Uterus (tissue), 4 donors: ENCODE data around the gene ST6GALNAC5. TPM values are rescaled to one million over a fixed set of nuclear protein-coding genes. Genes with fewer than 3 reads are reported as not detected.

ENCODE experiments used
- DNase-seq, 2 donors: peaks; one replicate each; pipeline ENCODE4 v3.0.0-alpha.2; 2019 to 2020
- H3K27ac ChIP-seq, 2 donors: fragments of 200-600 bp; sonication (generic); 1 replicate in 1 of 2; 2 replicates in 1 of 2; pipeline ENCODE4 v1.5.1; 2016 to 2018
- H3K27me3 ChIP-seq, 2 donors: fragments of 200-600 bp; sonication (generic); one replicate each; pipeline ENCODE4 v1.5.1; 2018 to 2019; ENCODE audit warnings: control low read depth in 1 of 2
- H3K36me3 ChIP-seq, 2 donors: fragments of 200-600 bp; sonication (generic); one replicate each; pipeline ENCODE4 v1.5.1; 2019; ENCODE audit warnings: control low read depth in 1 of 2
- H3K4me1 ChIP-seq, 2 donors: fragments of 200-600 bp; sonication (generic); one replicate each; pipeline ENCODE4 v1.5.1; 2018 to 2019; ENCODE audit warnings: control low read depth in 1 of 2
- H3K4me3 ChIP-seq, 2 donors: fragments of 200-600 bp; sonication (generic); 1 replicate in 1 of 2; 2 replicates in 1 of 2; pipeline ENCODE4 v1.5.1; 2018 to 2019; ENCODE audit warnings: mild to moderate bottlenecking in 1 of 2
- H3K9me3 ChIP-seq, 2 donors: fragments of 200-600 bp; sonication (generic); one replicate each; pipeline ENCODE4 v1.5.1; 2019; ENCODE audit warnings: control low read depth in 1 of 2
- CTCF ChIP-seq, 4 experiments: fragments of 200-600 bp in 2 of 4; fragments of 450-650 bp in 2 of 4; sonication (generic) in 2 of 4; IDR thresholded peaks; one replicate each; pipeline ENCODE4 v1.5.1; 2016 to 2019; ENCODE audit warnings: antibody characterized with exemption in 4 of 4, mild to moderate bottlenecking in 2 of 4, moderate library complexity in 1 of 4
- POLR2A ChIP-seq, 2 donors: fragments of 450-650 bp; IDR thresholded peaks; one replicate each; pipeline ENCODE4 v1.6.1; 2016; ENCODE audit warnings: antibody characterized with exemption in 2 of 2, mild to moderate bottlenecking in 1 of 2, moderate library complexity in 1 of 2
- intact Hi-C: fragments of 100-400 bp; cut with DNase I; formaldehyde crosslinking; loops from one replicate; pipeline ENCODE4 v1.15.1; 2023; ENCODE audit warnings: low total_unique reads
- total RNA-seq, 4 donors: library from RNA; depleted of rRNA in 3 of 4; stranded (reverse); fragments of >200 nt in 3 of 4; gene quantifications; one replicate each; pipeline versions ENCODE4 v1.1.0 to v1.2.4, GENCODE V29; 2014 to 2023
- donor health status: DM: yes; HTN: yes; CAD: no.

Gene ST6GALNAC5
- total RNA-seq, 4 donors from 2014 or later, result 1.4 to 6.4 TPM; not detected in 2

GRCh38 chr1:77057994-77058585 lies 190.8 kb downstream of the ST6GALNAC5 start:
- intact Hi-C loops, result no loop called here
- no peak overlapping the region for H3K4me3 ChIP-seq
- no peaks in the 10 kb centered on the region for H3K27me3 ChIP-seq
- no peaks in the 10 kb centered on the region for H3K9me3 ChIP-seq
- TF ChIP-seq POLR2A (IDR thresholded peaks at IDR 0.05) (no peak), CTCF (IDR thresholded peaks at IDR 0.05) (no peak)
- no peak overlapping the region for H3K27ac ChIP-seq
- no peaks in the 10 kb centered on the region for H3K4me1 ChIP-seq
- H3K36me3 ChIP-seq, result no peaks in the 10 kb centered on the region
- DNase-seq, result no peak

GRCh38 chr1:77060000-77060399 lies 192.7 kb downstream of the ST6GALNAC5 start:
- TF ChIP-seq POLR2A (IDR thresholded peaks at IDR 0.05) (no peak), CTCF (IDR thresholded peaks at IDR 0.05) (no peak)
- no peaks in the 10 kb centered on the region for H3K4me1 ChIP-seq
- H3K36me3 ChIP-seq, result no peaks in the 10 kb centered on the region
- intact Hi-C loops, result no loop called here
- no peaks in the 10 kb centered on the region for H3K9me3 ChIP-seq
- H3K27ac ChIP-seq, result no peak overlapping the region
- no peak overlapping the region for H3K4me3 ChIP-seq
- no peak for DNase-seq
- no peaks in the 10 kb centered on the region for H3K27me3 ChIP-seq

GRCh38 chr1:77061162-77061561 lies 193.9 kb downstream of the ST6GALNAC5 start:
- no peak overlapping the region for H3K4me3 ChIP-seq
- TF ChIP-seq POLR2A (IDR thresholded peaks at IDR 0.05) (no peak), CTCF (IDR thresholded peaks at IDR 0.05) (no peak)
- H3K27me3 ChIP-seq, result no peaks in the 10 kb centered on the region
- H3K27ac ChIP-seq, result no peak overlapping the region
- intact Hi-C loops, result no loop called here
- H3K9me3 ChIP-seq, result no peaks in the 10 kb centered on the region
- H3K4me1 ChIP-seq, result no peaks in the 10 kb centered on the region
- DNase-seq, result no peak
- no peaks in the 10 kb centered on the region for H3K36me3 ChIP-seq

GRCh38 chr1:77063118-77063517 lies 195.8 kb downstream of the ST6GALNAC5 start:
- H3K4me1 ChIP-seq, result no peaks in the 10 kb centered on the region
- no peak for TF ChIP-seq CTCF (IDR thresholded peaks at IDR 0.05)
- no peak for TF ChIP-seq POLR2A (IDR thresholded peaks at IDR 0.05)
- intact Hi-C loops, result no loop called here
- no peaks in the 10 kb centered on the region for H3K36me3 ChIP-seq
- H3K27ac ChIP-seq, result no peak overlapping the region
- no peaks in the 10 kb centered on the region for H3K9me3 ChIP-seq
- H3K4me3 ChIP-seq, result no peak overlapping the region
- DNase-seq, result no peak
- H3K27me3 ChIP-seq, result no peaks in the 10 kb centered on the region

GRCh38 chr1:77064246-77064645 lies 197.0 kb downstream of the ST6GALNAC5 start:
- DNase-seq, result no peak
- no peak overlapping the region for H3K4me3 ChIP-seq

More at GRCh38 chr1:77064246-77064645, 197.0 kb downstream of the ST6GALNAC5 start:
- Histone ChIP-seq H3K27me3 (no peaks in the 10 kb centered on the region), H3K9me3 (no peaks in the 10 kb centered on the region), H3K27ac (no peak overlapping the region), H3K36me3 (no peaks in the 10 kb centered on the region), H3K4me1 (no peaks in the 10 kb centered on the region)
- intact Hi-C loops, result no loop called here
- TF ChIP-seq CTCF (IDR thresholded peaks at IDR 0.05) (no peak), POLR2A (IDR thresholded peaks at IDR 0.05) (no peak)
